Stimulated activated CD4-positive, alpha-beta T cell treated with anti-CD3 and anti-CD28 coated beads, Interleukin-12 subunit alpha, Interleukin-12 subunit beta, amount 100 ng/mL, for 4 hours (primary cell): ENCODE results near the gene GSTM3.
"Not testable (repeated sequence)": the region's sequence is repeated elsewhere in the genome, so short reads cannot be mapped to it uniquely, and the experiment has no call there.

Experiments used
- DNase-seq: peaks from one replicate; pipeline ENCODE4 v3.0.0-alpha.2; 2020

GSTM3 gene

DNA sequence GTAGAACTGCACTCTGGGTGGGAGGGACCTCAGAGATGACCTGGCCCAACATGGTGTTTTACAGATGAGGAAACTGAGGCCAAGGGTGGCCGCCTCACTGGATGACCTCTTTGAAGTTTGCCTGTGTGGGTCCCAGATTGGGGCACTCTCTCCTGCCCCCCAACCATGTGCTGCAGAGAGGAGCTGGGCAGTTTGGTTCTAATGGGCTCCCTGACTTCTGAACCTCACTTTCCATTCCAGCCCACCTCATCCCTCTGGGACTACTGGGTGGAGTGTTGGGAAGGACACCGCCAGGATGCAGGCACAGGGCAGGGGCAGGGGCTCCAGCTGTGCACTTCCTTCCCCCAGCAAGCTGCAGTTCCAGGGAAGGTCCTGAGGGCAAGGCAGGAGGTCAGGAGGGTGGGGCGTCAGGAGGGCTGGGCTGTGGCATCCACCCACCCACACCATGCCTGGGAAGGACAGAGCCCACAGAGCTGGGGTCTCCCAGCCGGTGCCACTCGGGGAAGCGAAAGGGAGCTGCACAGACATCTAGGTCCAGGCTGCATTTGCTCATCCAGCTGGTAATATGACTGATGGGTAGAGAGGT is 33.2 kb upstream of the GSTM3 start:
- no peak for DNase-seq

DNA sequence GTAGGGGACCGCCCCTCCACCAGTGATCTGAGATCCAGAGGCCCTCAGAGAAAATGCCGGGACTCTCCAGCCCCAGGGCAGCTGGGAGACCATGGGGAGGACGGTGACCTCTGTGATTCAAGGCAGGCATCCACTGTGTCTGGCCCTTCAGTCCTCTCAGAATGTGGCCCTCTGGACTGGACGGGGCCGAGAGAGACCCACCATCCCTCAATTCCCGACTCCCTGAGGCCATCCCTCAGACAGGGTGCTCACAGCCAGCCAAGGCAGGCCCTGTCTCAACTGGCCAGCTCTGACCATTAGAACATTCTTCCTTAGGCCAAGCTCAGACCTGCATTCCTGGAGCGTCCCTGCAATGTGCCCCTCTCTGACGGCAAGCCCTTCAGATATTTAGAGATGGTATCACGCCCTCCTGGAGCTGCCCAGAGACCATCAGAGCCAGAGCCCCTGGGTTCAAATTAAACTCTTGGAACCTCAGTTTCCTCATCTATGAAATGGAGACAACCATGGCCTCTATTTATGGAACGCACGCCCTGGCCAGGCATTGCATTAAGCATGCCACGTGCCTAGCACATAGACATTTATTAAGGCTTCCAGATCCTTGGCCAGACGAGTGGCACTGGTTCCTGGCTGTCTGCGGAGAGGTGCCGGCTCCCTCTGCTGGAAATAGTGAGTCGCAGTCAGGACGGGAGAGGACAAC is 32.5 kb upstream of the GSTM3 start:
- peak; percentile 56 for DNase-seq

DNA sequence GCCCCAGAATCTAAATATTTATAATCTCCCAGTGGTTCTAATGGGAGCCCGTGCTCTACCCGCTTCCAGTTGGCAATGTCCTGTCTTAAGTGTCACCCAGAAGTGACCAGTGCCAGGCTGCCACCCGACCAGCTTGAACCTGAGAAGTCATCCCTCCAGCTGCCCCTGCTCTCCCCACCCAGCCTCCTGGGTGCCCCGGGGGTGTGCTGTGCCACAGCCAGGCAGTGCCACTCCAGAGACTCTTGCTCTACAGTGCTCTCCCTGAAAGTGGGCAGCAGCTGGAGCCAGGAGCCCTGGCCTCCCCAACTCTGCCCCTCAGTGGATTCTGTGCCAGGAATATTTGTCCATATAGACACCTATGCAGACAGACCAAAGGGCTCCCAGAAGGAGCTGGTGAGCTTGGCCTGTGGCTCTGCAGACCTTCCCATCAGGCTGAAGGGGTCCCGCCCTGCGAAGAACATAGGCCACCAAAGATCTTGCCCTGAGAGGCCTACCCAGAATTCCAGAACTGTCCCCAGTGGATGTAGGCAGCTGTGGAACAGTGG is 31.9 kb upstream of the GSTM3 start:
- DNase-seq = no peak

DNA sequence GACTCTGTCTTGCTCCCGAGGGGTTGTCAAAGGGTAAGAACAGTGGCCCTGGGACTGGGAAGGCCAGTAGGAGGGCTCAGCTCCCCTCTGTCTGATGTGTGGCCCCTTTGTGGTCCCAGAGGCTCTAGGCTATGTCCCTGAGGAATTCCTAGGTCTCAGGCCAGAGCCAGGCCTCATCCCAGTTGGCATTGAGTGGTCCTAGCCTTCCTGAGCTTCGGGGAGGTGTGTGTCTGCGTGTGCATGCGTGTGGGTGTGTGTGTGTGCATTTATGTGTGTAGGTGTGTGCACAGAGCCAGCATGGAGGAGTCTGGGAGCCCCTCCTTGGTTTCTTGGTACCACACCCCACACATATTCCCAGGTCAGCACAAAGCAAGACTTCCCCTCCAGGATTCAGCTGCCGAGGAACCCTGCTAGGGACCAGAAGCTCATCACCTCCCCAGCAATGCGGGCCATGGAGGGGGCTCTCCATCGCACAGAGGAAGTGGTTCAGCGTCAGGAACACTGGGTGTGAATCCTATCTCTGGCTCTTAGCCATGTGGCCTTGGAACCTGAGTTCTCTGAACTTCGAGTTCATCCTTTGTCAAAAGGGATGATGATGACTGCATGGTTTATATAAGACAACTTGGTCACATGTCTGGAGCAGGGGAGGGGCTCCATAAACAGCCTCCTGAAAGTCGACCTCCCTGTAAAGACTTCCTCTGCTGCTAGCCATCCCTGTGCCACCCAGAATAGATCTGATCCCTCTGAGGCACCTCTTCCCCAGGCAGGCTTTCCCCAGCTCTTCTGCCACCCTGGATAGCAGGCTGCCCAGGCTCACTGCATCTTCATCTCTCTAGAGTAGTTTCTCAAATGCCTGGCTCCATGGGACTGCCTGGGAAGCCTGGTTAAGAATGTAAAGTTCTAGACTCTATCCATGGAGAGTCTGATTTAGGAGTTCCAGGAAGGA is 31.1 kb upstream of the GSTM3 start:
- no peak for DNase-seq

DNA sequence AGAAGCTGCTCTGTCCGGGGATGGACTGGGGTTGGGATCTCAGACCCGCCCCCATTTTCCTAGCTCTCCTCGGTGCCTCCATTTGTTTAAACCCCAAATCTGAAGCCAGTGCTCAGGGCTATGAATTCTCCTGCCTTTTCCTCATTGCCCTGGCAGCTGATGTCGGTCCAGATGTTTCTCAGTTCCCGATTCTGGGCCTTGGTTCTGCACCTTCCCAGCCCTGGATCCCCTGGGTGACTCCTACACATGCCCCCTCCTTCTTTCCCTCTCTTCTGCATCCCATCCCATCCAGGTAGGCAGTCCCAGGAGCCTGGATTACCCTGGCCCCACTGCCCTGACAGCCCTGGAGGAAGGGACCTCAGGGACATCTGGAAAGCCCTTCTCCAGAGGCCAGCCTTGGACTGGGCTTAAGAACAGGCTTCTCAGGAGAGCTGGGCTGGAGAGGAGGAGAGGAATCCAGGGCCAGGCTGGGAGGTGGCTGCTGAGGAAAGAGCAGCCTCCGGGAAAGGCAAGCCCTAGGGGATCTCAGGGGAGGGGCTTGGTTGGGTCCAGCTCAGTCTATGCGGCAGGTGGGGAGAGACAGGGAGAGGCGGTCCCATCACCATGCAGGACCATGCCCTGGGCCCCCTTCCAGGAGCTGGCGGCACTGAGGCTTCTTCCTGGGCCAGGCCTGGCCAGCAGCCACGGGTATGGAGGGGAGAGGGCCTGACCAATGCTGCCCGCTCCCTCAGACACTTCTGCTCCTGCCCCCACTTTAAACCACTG is 29.7 kb upstream of the GSTM3 start:
- DNase-seq = no peak

DNA sequence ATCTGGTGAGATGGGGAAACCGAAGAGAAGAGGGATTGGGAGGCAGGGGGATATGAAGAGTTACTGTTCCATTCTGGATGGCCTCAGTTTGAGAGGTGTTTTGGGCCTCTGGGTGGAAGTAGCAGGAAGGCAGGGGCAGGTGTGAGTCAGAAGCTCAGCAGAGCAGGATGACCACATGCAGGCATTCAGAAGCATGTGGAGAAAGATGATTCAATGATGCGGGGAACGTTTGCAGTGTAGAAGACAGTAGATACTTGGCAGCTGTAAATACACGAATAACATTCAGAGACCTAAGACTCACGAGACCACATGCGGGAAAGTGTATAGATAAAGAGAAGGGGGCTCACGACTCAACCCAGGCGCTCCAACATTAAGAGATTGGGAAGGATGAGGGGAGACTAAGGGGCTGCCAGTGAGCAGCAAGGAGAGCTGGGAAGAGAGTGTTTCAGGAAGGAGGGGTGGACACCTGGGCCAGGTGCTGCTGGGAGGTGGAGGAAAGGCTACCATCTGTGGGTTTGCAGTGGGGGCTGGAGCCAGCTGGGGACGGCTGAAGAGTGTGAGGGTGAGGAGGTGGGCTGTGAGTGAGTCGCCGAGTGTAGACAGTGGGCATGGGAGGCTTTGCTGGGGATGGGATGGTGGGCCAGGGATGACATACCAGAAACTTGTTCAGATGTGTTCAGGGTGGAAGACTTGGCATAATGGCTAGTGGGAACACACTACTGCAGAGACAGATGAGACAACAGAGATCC is 28.7 kb upstream of the GSTM3 start:
- DNase-seq = no peak

DNA sequence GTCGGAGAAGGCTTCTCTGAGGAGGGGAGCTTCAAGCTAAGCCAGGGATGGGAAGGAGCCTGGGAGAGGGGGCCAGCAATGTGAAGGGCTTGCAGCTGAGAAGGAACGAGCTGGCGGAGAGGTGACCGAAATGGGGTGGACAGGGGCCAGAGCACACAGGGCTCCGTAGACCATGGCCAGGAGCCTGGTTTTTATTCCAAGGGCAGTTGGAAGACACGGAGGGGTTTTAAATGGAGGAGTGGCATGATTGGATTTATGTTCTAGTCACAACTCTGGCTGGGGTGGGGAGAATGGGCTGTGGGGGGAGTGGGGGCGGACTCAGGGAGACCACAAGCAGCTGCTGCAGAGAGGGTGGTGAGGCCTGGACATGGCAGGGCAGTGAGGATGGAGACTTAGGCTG is 28.0 kb upstream of the GSTM3 start:
- no peak for DNase-seq

DNA sequence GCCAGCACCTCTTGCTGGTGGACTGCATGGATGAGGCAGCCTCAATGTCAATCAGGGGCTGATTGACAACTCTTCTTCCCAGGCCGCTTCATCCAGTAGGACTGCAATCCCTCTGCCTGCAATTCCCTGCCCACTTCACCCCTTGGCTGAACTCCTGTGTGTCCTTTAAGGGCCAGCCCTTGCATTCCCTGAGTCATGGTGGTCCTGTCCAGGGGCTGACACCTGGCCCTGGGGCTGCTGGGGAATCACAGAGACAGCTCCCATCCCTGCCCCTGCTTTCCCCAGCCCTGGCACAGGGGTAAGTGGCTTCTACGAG is 27.5 kb upstream of the GSTM3 start:
- no peak for DNase-seq

DNA sequence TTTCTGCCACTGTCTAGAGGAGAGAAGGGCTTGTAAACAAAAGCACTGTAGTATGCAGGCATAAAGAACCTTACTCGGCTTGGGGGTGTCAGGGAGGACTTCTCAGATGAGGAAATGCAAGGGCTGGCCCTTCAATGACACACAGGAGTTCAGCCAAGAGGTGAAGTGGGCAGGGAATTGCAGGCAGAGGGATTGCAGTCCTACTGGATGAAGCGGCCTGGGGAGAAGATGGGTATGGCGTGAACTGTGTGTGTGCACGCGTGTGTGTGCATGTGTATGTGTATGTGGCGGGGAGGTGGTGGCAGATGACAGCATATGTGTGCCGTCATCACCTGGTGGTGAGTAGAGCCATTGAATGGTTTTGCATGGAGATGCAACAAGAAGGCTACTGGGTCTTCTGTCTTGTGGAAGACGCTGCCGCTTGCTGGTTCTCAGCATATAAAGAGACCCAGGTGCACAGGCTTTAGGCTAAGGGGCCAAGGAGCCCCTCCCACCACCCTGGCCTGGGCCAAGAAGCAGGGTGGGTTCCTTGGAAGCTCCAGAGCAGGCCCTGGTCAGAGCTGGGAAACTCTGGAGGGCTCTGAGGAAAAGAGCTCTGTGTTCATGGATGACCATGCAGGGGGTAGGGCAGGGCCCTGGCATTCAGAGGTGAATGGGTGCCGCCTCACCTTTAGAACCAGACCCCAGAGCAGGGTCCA is 26.9 kb upstream of the GSTM3 start:
- DNase-seq = no peak

DNA sequence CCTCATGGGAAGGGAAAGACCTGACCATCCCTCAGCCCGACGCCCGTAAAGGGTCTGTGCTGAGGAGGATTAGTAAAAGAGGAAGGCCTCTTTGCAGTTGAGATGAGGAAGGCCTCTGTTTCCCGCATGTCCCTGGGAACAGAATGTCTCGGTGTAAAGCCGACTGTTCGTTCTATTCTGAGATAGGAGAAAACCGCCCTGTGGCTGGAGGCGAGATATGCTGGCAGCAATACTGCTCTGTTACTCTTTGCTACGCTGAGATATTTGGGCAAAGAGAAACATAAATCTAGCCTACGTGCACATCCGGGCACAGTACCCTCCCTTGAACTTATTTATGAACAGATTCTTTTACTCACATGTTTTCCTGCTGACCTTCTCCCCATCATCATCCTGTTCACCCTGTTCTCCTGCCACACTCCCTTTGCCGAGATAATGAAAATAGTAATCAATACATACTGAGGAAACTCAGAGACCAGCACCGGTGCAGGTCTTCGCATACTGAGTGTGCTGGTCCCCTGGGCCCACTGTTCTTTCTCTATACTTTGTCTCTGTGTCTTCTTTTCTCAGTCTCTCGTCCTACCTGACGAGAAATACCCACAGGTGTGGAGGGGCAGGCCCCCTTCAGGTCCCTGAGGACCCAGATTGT is 26.3 kb upstream of the GSTM3 start:
- not testable (repeated sequence) for DNase-seq

DNA sequence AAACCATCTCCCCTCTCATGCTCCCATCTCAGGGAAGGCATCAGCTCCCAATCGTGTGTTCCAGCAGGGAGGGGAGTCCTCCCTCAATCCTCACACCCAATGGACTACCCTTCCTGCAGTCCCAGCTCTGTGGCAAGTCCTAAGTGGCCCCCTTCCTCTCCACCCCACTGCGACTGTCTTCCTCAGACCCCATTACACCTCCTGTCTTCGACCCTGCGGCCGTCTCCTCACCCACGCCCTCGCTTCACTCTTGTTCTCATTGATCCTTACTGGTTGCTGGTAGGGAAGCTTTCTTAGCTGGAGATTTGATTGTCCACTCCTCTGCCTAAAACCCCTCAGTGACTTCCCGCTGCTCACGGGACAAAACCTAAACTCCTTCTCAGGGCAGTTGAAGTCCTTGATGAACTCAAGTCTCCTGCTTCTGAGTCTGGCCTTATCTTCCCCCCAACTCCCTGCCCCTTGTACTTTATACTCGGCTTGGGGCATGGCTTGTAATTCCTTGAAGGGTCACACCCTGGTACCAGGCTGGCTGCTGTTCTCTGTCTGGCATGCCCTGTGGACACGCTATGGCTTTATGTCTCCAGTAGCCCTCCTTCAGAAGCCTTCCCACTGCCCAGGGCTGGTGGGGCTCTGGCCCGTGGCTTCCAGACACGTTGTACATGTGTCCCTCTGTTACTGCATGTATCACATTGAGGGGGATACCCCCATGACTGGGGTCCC is 25.2 kb upstream of the GSTM3 start:
- DNase-seq = no peak

DNA sequence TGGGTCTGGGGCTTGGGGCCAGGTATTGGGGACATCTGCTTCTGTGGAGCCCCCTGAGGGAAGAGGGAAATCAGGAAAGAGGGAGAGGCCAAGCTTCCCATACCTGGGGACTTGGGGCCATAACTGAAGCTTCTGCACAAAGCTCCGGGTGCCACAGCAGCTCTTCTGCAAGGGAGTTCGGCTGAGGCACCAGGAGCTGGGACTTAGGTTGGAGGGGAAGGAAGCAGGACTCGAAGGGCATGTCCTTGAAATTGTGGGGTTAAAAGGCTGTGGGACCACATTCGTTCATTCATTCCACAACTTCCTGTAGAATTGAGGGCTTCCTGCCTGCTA is 24.6 kb upstream of the GSTM3 start:
- DNase-seq = no peak

DNA sequence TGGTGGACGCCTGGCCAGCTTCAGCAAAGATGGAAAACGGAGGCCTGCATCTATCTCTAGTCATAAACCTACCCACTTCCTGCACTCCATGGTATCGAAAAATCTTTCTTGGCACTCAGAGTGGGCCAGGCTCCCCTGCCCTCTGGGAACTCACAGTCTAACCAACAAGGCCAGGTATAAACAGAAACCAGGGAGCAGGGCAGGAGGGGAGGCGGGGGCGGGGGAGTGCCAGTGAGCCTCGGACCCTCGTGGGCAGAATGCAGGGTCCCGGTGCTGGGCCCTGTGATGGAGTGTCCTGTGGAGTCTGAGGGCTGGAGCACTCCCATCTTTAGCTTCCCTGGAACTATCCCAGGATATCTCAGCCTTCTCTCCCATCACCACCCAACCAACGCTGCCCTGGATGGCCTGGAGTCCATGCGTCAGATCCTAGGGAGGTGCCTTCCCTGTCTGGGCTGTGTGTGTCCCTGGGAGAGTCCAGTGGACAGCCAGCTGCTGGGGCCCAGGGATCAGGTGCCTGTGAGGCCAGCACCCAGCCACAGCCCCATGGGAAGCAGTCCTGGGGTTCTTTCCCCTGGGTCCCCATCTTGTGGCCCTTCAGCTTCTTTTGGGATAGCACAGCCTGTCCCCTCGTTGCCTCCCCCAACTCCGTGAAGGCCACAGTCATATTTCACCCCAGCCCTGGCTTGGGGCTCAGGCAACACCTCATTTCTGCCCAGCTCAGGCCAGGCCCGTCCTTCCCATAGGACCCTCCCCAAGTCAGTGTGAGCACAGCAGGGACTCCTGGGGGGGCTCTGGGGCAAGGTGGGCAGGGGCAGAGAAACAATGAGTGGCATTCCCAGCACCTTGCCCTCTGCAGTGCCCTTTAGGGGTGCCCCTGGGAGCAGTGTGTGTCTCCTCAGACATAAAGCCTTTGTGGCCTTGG is 24.0 kb upstream of the GSTM3 start:
- DNase-seq = no peak

DNA sequence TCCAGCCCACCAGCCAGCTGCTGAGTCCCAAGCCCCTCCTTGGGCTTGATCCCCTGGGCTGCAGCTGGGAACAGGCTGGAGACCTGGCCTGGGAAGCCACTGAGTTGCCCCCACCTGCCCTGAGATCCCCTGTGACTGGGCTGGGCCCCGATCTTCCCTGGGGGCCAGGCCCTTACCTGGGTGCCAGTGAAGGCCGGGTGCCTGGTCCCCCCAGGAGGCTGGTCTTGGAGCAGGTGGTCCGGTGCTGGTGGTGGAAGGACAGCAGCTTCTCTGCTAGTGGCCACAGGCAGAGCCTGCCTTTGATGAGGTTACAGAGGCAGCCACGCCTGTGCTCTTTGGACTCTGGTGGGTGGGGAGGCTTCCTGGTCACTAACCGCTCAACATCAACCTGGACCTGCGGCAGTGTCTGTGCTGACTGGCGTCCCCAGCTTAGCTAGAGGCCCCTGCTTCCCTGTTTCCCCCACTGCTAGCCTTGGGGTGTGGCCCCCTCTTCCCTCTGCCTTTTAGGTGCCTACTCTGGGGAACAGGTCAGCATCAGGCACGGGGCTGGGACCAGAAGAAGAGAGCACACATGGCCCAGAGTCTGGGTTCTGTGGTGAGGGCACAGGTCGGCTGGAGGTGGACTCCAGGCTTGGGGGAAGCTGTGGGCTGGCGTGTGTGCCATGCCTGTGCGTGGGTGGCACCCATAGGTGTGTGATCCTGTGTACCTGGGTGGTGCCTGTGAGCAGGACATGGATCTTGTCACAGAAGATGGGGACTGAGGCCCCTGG is 23.0 kb upstream of the GSTM3 start, which contains the start of gene EPS8L3:
EPS8L3 (minus strand) TSS at position 278 of the 770 bp plus-strand sequence. CDS start 2,174 bp downstream, outside the sequence.
- DNase-seq = no peak

DNA sequence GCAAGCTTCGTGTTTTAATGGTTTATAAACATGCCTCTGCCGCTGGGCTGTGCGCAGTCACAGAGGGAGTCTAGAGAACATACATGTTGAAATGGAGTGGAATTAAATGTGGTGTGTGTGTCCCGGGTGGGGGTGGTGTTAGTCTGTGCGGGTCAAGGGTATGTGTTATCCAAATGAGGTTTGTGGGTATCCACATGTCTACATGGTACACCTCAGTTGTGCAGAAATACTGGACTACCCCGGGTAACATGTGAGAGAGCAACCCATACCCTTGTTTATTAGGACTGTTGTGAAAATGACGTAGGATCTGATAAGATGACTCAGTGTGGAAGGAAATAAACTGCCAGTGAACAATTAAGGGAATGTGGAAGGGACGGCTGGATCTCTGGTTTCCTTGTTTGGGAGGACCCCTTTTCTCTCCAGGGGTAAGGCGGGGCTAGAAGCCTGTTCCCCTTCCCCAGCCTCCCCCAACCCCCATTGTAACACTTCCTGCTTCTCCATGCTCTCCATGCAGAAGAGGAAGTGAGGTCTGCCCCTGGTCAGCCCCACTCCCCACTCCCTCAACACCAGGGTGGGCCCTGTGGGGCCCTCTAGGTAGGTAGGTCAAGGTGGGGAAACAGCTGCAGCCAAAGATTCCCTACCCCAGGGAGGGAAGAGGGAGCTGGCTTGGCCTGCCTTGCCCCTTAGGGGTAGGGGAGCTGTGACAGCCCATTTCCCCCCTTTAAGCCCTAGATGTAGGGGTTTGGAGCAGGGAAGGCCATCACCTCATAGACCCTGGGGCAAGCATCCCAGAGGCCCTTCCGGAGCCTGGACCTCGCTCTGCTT is 22.2 kb upstream of the GSTM3 start:
- no peak for DNase-seq

DNA sequence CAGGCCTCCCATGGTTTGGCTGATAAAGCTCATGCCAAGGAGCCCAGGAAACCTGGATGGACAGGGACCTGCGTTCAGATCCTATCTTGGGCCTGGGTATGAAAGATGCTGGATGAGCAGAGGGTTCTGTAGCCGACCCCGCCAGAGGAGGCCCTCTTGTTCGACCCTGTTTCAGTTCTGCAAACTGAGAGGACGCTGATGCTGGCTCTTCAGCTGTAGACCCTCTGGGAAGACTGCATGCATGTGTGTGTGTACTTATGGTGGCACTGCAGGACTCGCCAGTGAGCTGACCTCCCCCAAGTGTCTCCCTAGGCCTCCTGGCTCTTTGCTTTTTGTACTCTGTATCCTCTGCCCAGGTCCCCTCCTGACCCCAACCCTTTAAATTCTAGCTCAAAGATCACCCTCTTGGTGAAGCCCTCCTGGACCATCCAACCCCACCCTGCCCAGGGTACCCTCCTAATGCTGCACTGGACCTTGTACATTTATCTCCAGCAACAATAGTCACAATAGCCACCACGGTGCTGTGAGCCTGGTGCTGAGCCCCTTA is 21.3 kb upstream of the GSTM3 start:
- no peak for DNase-seq
